Measurements from ENCODE around the gene CCDC27. TPM values are rescaled to one million over a fixed set of nuclear protein-coding genes. Genes with fewer than 3 reads are reported as not detected.

The CCDC27 gene
- polyA plus RNA-seq, 1 donor = 0.19 TPM

- DNase-seq (ENCODE audit: low read depth) = no peak
These were observed 1.6 kb downstream of the CCDC27 start for GRCh38 chr1:3753656-3754454.

GRCh38 chr1:3756394-3756793, 4.1 kb downstream of the CCDC27 start:
- DNase-seq (ENCODE audit: low read depth) = no peak

GRCh38 chr1:3759164-3759563, 6.9 kb downstream of the CCDC27 start:
- no peak for DNase-seq (ENCODE audit: low read depth)

- no peak for DNase-seq (ENCODE audit: low read depth)
These were observed 7.5 kb downstream of the CCDC27 start for GRCh38 chr1:3759796-3760195.

- no peak for DNase-seq (ENCODE audit: low read depth)
These were observed 9.2 kb downstream of the CCDC27 start for GRCh38 chr1:3761296-3762010.

GRCh38 chr1:3762151-3762872, 10.1 kb downstream of the CCDC27 start:
- no peak for DNase-seq (ENCODE audit: low read depth)

DNA sequence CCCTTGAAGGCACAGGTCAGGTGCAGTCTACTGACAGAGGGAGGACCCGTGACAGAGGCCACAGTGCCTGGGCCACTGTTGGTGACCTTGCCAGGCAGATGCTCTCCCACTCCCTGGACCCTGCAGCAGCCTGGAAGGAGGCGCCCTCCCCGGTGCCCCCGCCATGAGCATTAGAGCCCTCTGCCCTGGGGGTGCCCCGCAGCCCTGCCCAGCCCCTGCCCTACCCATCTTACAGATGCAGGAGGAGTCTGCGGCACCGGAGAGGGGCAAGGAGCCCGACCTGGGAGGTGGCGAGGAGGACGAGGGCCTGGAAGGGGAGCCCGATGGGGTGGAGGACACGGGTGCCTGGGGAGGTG, 10.6 kb downstream of the CCDC27 start:
- no peak for DNase-seq (ENCODE audit: low read depth)

DNA sequence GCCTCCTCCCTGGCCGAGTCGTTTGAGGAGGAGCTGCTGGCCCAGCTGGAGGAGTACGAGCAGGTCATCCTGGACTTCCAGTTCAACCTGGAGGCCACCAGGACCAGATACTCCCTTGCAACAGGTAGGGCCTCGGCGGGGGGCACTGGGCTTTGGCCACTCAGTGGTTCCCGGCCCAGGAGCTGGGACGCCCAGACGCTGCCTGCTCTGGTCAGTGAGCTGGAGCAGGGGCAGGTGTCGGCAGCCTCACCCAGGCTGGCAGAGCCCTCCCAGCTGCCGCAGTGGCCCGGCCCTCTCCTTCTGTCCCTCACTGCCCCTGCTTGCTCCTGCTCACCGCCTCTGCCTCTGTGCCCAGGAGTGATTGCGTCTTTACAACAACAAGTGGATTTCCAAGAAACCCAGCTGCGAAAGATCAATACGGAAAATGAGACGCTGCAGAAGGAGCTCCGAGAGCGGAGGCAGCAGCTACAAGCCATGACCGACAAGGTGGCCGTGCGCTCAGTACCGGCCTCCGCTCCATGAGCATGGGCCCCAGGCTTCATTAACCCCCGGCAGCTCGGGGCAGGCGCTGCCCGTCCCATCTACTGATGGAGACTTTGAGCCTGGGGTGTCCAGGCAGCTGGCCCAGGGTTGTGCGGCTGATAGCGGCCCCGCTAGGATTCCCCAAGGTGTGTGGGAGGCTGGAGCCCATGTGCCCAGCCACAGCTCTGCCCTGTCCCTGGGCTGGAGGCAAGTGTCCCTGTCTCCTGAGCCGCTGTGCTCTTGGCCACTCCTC, 11.3 kb downstream of the CCDC27 start:
- no peak for DNase-seq (ENCODE audit: low read depth)

DNA sequence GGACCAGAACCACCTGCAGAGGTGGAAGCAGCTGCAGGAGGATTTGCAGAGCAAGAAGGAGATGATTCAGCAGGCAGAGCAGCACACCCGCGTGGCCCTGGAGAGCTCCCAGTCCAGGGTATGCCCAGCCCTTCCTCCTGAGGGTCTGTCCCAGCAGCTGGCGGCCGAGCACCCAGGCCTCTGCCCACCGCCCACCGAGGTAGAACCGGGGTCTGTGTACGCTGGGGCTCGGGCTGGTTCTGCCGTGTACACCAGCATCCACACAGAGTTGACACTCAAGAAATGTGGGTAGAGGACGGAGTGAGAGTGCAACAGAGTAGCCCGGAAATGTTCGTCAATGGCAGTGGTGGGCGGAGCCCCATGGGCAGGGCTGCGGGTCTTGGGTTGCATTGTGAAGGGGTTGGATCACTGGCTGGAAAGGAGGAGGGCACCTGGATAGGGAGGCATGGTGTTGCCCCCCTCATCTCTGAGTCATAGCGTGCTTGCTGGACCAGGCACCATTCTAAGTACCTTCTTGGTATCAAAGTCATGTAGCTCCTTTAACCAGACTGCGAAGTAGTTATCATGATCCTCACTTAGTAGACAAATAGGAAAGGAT, 15.2 kb downstream of the CCDC27 start:
- DNase-seq (ENCODE audit: low read depth) = no peak

GRCh38 chr1:3768811-3769390, 16.7 kb downstream of the CCDC27 start:
- no peak for DNase-seq (ENCODE audit: low read depth)

GRCh38 chr1:3770047-3770765, 18.0 kb downstream of the CCDC27 start:
- no peak for DNase-seq (ENCODE audit: low read depth)

- no peak for DNase-seq (ENCODE audit: low read depth)
These were observed 19.1 kb downstream of the CCDC27 start for GRCh38 chr1:3771108-3772026.

GRCh38 chr1:3772027-3772714, 19.9 kb downstream of the CCDC27 start:
- DNase-seq (ENCODE audit: low read depth) = no peak

DNA sequence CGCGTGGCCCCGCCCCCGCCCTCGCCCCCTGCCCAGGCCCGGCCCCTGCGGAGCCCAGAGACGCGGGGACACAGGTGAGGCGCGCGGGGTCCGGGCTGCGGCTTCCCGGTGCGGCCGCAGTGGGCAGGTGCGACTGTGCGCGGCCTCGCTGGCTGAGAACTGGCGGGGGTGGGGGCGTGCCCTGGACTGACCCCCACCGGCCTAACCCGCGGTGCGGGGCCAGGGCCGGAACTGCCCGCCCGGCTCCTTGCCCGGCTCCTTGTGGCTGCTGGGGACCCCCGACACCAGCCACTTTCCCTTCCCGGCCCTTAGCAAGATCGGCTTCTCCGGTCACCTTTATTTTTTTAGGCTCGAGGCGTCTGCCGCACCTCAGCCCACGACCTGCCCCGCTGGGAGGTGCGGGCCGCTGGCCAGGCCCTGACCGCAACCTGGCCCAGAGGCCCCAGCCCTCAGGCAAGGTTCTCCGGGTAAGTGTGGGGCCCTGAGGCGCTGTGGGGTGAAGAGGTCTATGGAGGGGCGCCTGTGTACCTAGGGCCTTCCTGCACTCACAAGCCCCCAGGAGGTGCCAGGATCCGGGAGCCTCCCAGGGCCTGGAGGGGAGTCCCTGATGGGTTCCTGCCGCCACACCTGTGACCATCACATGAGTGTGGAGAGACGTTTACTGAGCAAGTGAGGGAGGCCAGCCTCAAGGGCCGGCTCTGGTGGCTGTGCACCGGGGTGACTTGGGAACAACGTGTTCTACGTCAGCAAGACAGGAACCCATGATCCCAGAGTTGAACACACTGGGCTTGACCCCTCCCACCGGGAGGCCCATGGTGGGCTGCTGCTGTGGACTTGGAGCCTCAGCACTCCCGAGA, 20.7 kb downstream of the CCDC27 start, which contains the start of gene SMIM1:
Gene SMIM1, plus strand, starts transcription at position 35 of the 857 bp plus-strand sequence. CDS start 2,625 bp downstream, outside the sequence.
- DNase-seq (ENCODE audit: low read depth) = no peak

DNA sequence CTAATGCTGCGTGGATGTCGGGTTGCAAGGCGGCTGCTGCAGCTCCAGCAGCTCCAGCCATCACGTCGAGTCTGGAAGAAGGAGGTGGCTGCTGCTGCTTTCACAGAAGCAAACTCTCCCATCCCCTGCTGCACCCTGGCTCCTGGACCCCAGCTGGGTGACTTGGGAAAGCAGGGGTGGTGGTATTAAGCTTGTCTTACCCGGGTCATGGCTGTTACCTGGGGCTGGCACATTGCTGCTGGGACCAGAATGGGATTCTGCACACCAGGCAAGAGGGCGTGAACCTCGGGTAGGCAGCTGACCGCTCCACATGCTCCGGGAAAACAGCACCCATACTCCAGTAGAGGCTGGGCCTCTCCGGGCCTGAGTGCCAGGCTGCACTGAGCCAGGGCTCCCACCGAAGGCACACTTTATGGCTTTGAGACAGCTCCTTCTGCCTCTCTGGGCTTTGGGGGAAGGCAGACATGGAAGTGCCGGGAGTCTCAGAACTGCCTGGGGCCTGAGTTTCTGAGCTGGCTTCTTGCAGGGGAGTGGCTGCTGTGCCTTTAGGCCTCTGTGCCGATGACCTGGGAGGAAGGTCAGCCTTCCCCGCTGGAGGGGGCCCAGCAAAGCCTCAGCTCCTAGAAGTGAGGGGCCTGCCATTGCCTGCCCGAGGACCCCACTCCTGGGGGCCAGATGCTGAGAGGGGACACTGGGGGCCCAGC, 21.5 kb downstream of the CCDC27 start:
- DNase-seq (ENCODE audit: low read depth) = no peak

GRCh38 chr1:3774276-3774945, 22.2 kb downstream of the CCDC27 start:
- DNase-seq (ENCODE audit: low read depth) = no peak
